H9 (cell line): ENCODE results near the gene ERVH48-1. TPM values are rescaled to one million over a fixed set of nuclear protein-coding genes. Genes with fewer than 3 reads are reported as not detected.
A peak's percentile ranks its signal among the peaks of the same experiment; 100 is the strongest.

Experiments
- DNase-seq: peaks from one replicate; pipeline ENCODE4 v3.0.0-alpha.2; 2017
- H2AFZ ChIP-seq: one replicate; pipeline ENCODE4 v1.6.1; 2013; ENCODE audit warnings: mild to moderate bottlenecking, low read length, control low read depth, moderate library complexity
- H2AK5ac ChIP-seq: 2 replicates; pipeline ENCODE4 v1.6.1; 2013; ENCODE audit warnings: low read length, control low read depth, mixed read lengths; ENCODE audit not compliant: insufficient read length
- H2BK120ac ChIP-seq: one replicate; pipeline ENCODE4 v1.6.1; 2013; ENCODE audit warnings: low read depth, mild to moderate bottlenecking, low read length, control low read depth, inconsistent platforms; ENCODE audit not compliant: poor library complexity, severe bottlenecking
- H2BK12ac ChIP-seq: 2 replicates; pipeline ENCODE4 v1.6.1; 2013; ENCODE audit warnings: low read length, control low read depth, mixed read lengths, low read depth; ENCODE audit not compliant: insufficient read length
- H2BK15ac ChIP-seq: 2 replicates; pipeline ENCODE4 v1.6.1; 2013; ENCODE audit warnings: low read depth, low read length, control low read depth
- H2BK20ac ChIP-seq: one replicate; pipeline ENCODE4 v1.6.1; 2013; ENCODE audit warnings: low read depth, mild to moderate bottlenecking, low read length, control low read depth, inconsistent platforms; ENCODE audit not compliant: poor library complexity, severe bottlenecking
- H2BK5ac ChIP-seq: 2 replicates; pipeline ENCODE4 v1.6.1; 2013; ENCODE audit warnings: low read length, control low read depth, mixed read lengths; ENCODE audit not compliant: insufficient read length
- H3K14ac ChIP-seq: 2 replicates; pipeline ENCODE4 v1.6.1; 2013; ENCODE audit warnings: low read length, control low read depth; ENCODE audit not compliant: insufficient read depth
- H3K18ac ChIP-seq: 2 replicates; pipeline ENCODE4 v1.6.1; 2013; ENCODE audit warnings: low read depth, mild to moderate bottlenecking, mixed read lengths, low read length, control low read depth; ENCODE audit not compliant: insufficient read length
- H3K23ac ChIP-seq: 2 replicates; pipeline ENCODE4 v1.6.1; 2013; ENCODE audit warnings: low read length, control low read depth, mixed read lengths, low read depth; ENCODE audit not compliant: insufficient read length
- H3K23me2 ChIP-seq: 2 replicates; pipeline ENCODE4 v1.6.1; 2013; ENCODE audit warnings: low read depth, mild to moderate bottlenecking, mixed read lengths, low read length, control low read depth; ENCODE audit not compliant: insufficient read length, poor library complexity, severe bottlenecking
- H3K27ac ChIP-seq: 2 replicates; pipeline ENCODE4 v1.5.1; 2013; ENCODE audit warnings: low read length, control low read depth, mixed read lengths, low read depth; ENCODE audit not compliant: insufficient read length
- H3K27me3 ChIP-seq: 2 replicates; pipeline ENCODE4 v1.6.1; 2013; ENCODE audit warnings: low read length, control low read depth, inconsistent platforms; ENCODE audit not compliant: insufficient read depth
- H3K4ac ChIP-seq: 2 replicates; pipeline ENCODE4 v1.6.1; 2013; ENCODE audit warnings: low read depth, mild to moderate bottlenecking, control low read depth, inconsistent platforms, low read length, moderate library complexity
- H3K4me1 ChIP-seq: 2 replicates; pipeline ENCODE4 v1.6.1; 2013; ENCODE audit warnings: low read length, control low read depth, inconsistent platforms; ENCODE audit not compliant: insufficient read depth
- H3K4me2 ChIP-seq: 2 replicates; pipeline ENCODE4 v1.6.1; 2013; ENCODE audit warnings: low read length, control low read depth, mixed read lengths; ENCODE audit not compliant: insufficient read length, insufficient read depth
- H3K56ac ChIP-seq: 2 replicates; pipeline ENCODE4 v1.6.1; 2013; ENCODE audit warnings: low read depth, mild to moderate bottlenecking, mixed read lengths, low read length, control low read depth; ENCODE audit not compliant: insufficient read length
- H3K79me1 ChIP-seq: 2 replicates; pipeline ENCODE4 v1.6.1; 2013; ENCODE audit warnings: low read depth, mild to moderate bottlenecking, moderate library complexity, low read length, control low read depth, inconsistent platforms; ENCODE audit not compliant: insufficient read depth, poor library complexity, severe bottlenecking
- H3K79me2 ChIP-seq: 2 replicates; pipeline ENCODE4 v1.6.1; 2013; ENCODE audit warnings: low read length, control low read depth, inconsistent platforms; ENCODE audit not compliant: insufficient read depth
- H3K9ac ChIP-seq: 2 replicates; pipeline ENCODE4 v1.6.1; 2013; ENCODE audit warnings: low read length, control low read depth, mixed read lengths; ENCODE audit not compliant: insufficient read length; ENCODE audit errors: extremely low read depth
- H3K9me3 ChIP-seq: one replicate; pipeline ENCODE4 v1.6.1; 2013; ENCODE audit warnings: low read depth, low read length, inconsistent platforms; ENCODE audit not compliant: control insufficient read depth
- H3T11ph ChIP-seq: one replicate; pipeline ENCODE4 v1.6.1; 2013; ENCODE audit warnings: mild to moderate bottlenecking, low read length, control low read depth, inconsistent platforms
- H4K20me1 ChIP-seq: one replicate; pipeline ENCODE4 v1.6.1; 2013; ENCODE audit not compliant: control insufficient read depth, insufficient read length, insufficient read depth
- H4K5ac ChIP-seq: 2 replicates; pipeline ENCODE4 v1.6.1; 2013; ENCODE audit warnings: low read depth, mild to moderate bottlenecking, mixed read lengths, low read length, control low read depth; ENCODE audit not compliant: insufficient read length
- H4K8ac ChIP-seq: replicated peaks from 2 replicates; pipeline ENCODE4 v1.6.1; 2013; ENCODE audit warnings: low read length, control low read depth, mixed read lengths, low read depth; ENCODE audit not compliant: insufficient read length
- H4K91ac ChIP-seq: 2 replicates; pipeline ENCODE4 v1.6.1; 2013; ENCODE audit warnings: low read depth, mild to moderate bottlenecking, moderate library complexity, mixed read lengths, low read length, control low read depth; ENCODE audit not compliant: insufficient read length
- H3K27ac Mint-ChIP-seq, 3 experiments: 2 replicates in 2 of 3; 3 replicates in 1 of 3; pipeline ENCODE4 v1.8.0; 2020 to 2021; ENCODE audit warnings: mixed read lengths in 3 of 3, mild to moderate bottlenecking in 1 of 3, moderate library complexity in 1 of 3
- H3K27me3 Mint-ChIP-seq: 2 replicates; pipeline ENCODE4 v1.8.0; 2021; ENCODE audit warnings: low read depth, mild to moderate bottlenecking, moderate library complexity, mixed read lengths
- H3K36me3 Mint-ChIP-seq, 3 experiments: 2 replicates in 2 of 3; 3 replicates in 1 of 3; pipeline ENCODE4 v1.8.0; 2020 to 2021; ENCODE audit warnings: low read depth in 3 of 3, mixed read lengths in 3 of 3; ENCODE audit not compliant: insufficient read depth in 1 of 3
- H3K4me1 Mint-ChIP-seq, 2 experiments: 2 replicates each; pipeline ENCODE4 v1.8.0; 2020; ENCODE audit warnings: mixed read lengths in 2 of 2
- H3K4me3 Mint-ChIP-seq, 2 experiments: 2 replicates in 1 of 2; 3 replicates in 1 of 2; pipeline ENCODE4 v1.8.0; 2020 to 2021; ENCODE audit warnings: mild to moderate bottlenecking in 2 of 2, mixed read lengths in 2 of 2, moderate library complexity in 1 of 2
- H3K9me3 Mint-ChIP-seq, 2 experiments: 2 replicates in 1 of 2; 3 replicates in 1 of 2; pipeline ENCODE4 v1.8.0; 2020; ENCODE audit warnings: mild to moderate bottlenecking in 2 of 2, mixed read lengths in 2 of 2, moderate library complexity in 1 of 2
- CTCF ChIP-seq: fragments of 200-600 bp; sonication (generic); conservative IDR thresholded peaks from 3 replicates; pipeline ENCODE4 v1.8.0; 2021; ENCODE audit warnings: antibody characterized with exemption, mild to moderate bottlenecking
- WGBS: extraction: QIAGEN DNeasy Blood & Tissue Kit; methylation state at CpG from one replicate; pipeline ENCODE4 v1.1.7; 2013; ENCODE audit warnings: missing lambda C conversion rate, low lambda C conversion rate, mixed read lengths; ENCODE audit not compliant: insufficient read length; ENCODE audit errors: extremely low coverage; 5-methylcytosine and 5-hydroxymethylcytosine counted together
- total RNA-seq: library from RNA; stranded (reverse); gene quantifications from 2 replicates; pipeline ENCODE4 v1.2.1, GENCODE V29; 2021

ERVH48-1 gene
- total RNA-seq, 1 experiment from 2014 or later = 234 TPM

- Histone ChIP-seq H3K79me1 (peaks cover 3% of the 10 kb centered on the region), H2AFZ (no peak within 1 kb of the TSS), H3K56ac (no peak within 1 kb of the TSS), H4K8ac (no peak within 1 kb of the TSS), H2BK120ac (no peak within 1 kb of the TSS), H3K9ac (peak within 1 kb of the TSS; percentile 74), H4K5ac (peak within 1 kb of the TSS; percentile 14), H2BK12ac (no peak within 1 kb of the TSS), H4K20me1 (no peaks in the 10 kb centered on the region), H2AK5ac (no peak within 1 kb of the TSS), H3K79me2 (peaks cover 3% of the 10 kb centered on the region; the same call in 1 of the 2 replicates), H2BK20ac (no peak within 1 kb of the TSS), H3K18ac (peak within 1 kb of the TSS; percentile 93), H3K4me1 (no peaks in the 10 kb centered on the region; the same call in 1 of the 2 replicates), H3K27ac (no peak within 1 kb of the TSS), H3K4me2 (peak within 1 kb of the TSS; percentile 59), H2BK5ac (no peak within 1 kb of the TSS), H3K4ac (no peak within 1 kb of the TSS), H3K27me3 (no peaks in the 10 kb centered on the region), H3K23ac (no peak within 1 kb of the TSS), H3K9me3 (no peaks in the 10 kb centered on the region), H2BK15ac (no peak within 1 kb of the TSS), H3K14ac (peak within 1 kb of the TSS; percentile 89), H4K91ac (no peak within 1 kb of the TSS), H3K23me2 (peaks cover 3% of the 10 kb centered on the region), H3T11ph (no peak within 1 kb of the TSS)
- peak; percentile 99 for DNase-seq
- WGBS = no CpG with 5 or more reads among the region's 87 CpGs
- H3K4me1 Mint-ChIP-seq = peaks cover 7 to 11% of the 10 kb centered on the region in 2 experiments; a peak in 3 of 4 replicates
- peak within 1 kb of the TSS; percentile 93 to 94 (median 94) for H3K27ac Mint-ChIP-seq
- TF ChIP-seq CTCF = no peak
- H3K9me3 Mint-ChIP-seq = no peaks in the 10 kb centered on the region
- H3K36me3 Mint-ChIP-seq = peaks cover 15 to 22% (median 16%) of the 10 kb centered on the region in 3 experiments
- H3K27me3 Mint-ChIP-seq = no peaks in the 10 kb centered on the region
- peak within 1 kb of the TSS; percentile 89 to 90 for H3K4me3 Mint-ChIP-seq
These were observed 32.3 kb downstream of the ERVH48-1 start, which contains the start of gene NDUFV3 for GRCh38 chr21:42892931-42893755. Gene NDUFV3 (plus strand): TSS chr21:42893309. CDS start chr21:42893334, 25 bp downstream.
